GM19397 (cell line): ENCODE measurements around the gene STK32C.

Experiments
- ATAC-seq: cut with Tn5 transposase; IDR thresholded peaks from one replicate; pipeline ENCODE4 v1.9.1; 2021; ENCODE audit warnings: mild to moderate bottlenecking, moderate library complexity; ENCODE audit not compliant: unreplicated experiment

STK32C gene

DNA sequence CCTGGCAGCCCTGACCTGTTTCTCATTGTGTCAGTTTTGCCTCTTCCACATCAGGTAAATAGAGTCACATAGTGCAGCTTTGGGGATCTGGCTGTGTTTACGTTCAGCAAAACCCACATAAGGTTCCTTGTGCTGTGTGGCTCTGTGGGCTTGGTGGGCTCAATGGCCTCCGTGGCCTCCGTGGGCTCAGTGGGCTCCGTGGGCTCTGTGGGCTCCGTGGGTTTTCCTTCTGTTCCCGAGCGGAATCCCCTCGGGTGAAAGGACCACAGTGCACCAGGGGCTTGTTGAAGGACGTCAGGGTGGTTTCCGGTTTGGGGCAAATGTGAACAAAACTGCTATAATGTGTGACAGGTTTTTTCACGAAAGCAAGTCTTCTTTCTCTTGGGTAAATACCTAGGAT is 133.5 kb downstream of the STK32C start:
- ATAC-seq, result no peak

DNA sequence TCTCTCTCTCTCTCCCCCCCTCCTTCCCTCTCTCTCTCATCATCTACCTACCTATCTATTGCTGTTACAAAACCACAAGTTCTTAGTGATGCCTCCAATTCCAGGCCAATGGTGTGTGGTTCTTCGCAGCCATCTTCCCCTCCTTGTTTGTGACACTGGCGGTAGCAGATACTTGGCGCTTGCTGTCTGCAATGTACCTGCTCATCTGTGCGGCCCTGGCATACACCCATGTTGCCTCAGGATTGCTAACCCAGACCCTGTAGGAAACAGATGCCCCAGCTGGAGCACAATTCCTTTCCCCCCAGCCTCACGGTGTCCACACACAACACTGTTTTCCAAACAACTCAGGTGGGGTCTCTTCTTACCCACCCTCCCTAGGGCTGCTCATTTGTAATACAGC is 134.6 kb downstream of the STK32C start:
- ATAC-seq, result no peak

DNA sequence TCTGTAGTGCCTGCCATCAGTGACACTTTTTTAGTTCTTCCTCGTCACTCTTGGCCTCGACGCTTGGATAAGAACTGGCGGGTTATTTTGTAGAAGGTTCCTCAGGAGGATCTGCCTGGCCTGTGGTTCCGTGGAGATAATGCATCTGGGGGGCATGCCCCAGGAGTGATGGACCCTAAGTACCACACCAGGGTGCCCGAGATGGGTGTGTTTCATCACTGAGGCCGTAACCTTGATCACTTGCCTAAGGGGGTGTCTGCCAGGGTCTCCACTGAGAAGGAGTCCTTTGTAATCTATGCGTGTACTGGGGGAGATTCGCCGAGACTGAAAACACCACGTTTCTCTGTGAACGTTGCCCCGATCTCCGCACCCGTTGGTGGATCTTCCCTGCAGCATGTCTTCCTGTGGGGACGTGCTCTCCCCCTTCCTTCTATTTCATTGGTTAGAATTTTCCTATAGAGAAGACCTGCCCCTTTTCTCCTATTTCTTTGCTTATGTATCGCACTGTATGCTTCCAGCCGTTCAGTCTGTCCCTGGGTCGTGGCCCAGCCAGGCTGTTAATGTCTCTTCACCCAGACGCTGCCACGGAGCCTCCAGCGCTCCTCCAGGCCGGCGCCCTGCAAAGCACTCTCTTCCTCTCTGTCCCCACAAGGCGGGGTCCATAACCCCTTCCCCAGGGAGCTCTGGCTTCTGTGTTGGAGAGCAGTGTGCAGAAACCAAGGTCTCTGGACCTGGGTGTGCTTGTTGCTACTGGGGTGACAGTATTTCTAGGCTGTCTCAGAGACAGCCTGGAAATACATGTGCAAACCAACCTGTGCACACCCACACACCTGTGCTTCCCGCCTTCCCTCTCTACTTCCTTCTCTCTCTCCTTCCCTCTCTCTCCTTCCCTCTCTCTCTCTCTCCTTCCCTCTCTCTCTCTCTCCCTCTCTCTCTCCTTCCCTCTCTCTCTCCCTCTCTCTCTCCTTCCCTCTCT is 135.4 kb downstream of the STK32C start:
- ATAC-seq, result no peak

DNA sequence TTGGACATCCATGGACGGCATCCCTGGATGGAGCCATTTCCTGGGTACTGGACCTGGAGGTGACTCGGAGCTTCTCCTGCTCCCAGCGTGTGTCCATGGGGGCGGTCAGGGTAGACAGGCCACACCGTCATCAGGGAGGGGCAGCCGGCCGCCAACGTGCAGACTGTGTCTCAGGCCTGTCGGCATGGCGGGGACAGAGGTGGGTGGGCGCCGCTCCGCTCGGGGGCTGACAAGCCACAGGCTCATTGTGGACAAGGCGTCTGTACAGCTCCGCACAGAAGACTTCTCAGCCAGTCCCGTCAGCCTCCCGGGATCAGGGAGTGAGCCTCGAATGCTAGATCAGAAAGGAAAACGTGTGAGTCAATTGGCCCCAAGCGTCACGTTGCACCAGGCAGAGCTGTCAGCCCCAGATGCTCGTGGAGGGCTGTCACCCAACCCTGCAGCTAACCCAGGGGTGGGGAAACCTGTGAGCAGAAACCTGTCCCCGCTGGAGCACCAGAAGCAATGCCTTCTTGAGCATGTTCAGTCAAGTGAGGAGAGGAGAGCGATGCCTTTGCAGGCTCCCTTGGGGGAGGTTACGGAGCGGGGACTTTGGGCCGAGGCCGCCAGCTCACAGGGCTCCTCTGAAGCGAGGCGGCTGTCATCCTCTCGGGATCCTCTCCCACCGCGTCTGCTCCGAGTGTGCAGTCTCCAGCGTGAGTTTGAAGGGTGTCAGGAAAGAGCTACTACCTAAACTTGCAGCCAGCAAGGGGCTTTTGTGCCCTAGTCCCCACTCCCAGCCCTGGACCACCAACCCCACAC is 137.0 kb downstream of the STK32C start:
- ATAC-seq, result no peak

DNA sequence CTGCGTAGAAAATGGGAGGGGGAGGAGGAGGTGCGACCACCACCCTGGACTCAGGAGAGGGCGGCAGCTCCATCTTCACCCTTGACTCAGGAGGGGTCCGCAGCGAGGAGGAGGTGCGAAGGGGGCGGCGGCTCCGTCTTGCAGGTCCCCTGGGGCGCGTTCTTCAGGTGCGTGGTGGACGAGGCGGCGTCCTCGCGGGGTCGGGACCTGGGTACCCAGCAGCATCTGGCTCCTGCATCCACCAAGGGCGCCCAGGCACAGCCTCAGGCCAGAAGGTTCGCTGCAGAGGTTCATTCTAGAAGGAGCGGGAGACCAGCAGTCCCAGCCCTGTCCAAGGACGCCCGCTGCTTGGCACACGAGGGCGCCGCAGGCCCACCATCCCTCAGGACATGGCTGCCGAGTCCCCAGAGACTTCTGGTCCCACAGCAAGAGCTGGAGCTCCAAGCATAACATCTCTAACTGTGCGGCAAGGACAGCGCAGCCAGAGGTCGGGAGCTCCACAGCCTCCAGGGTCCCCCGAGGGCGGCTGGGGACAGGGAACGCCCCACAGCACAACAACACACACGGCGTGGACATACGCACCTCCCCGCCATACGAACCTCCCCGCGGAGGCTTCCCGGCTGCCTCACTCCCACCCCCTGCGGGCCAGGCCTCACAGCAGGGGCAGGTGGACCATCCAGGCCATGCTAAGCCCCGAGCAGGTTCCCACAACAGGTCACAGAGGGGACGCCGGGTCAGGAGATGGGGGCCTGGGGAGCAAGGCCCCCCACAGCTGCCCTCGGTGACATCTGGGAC is 137.8 kb downstream of the STK32C start:
- no peak for ATAC-seq

DNA sequence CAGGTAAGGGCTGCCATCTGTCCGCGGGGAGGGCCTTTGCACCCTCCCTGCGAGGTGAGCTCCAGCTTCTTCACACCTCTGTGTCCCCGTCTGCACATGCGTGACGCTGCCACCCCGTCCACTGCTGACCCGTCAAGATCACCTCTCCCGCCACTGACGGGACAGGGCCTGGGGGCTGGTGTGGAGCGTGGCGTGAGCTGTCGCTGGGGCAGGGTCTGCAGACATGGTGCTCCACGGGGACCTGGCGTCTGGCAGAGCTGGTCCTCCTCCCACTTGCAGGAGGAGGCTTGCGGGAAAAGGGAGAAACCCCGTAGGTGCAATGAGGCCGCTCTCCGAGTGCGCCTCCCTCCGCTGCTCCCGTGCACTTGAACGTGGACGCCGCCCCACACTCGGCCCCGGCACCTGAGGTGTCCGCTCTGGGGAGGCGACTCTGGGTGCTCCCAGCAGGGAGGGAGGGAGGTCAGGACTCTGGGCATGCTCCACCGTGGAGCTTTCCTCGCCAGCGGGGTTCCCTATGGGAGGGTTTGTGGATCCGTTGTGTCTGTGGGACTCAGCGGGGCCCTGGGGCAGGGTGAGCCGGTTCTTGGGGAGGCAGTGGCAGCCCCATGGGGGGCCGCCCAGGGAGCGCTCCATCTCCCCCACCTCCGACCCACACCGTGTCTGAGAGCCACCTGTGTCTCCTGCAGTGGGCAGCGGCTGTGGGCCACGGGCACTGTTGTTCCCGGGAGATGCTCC is 138.6 kb downstream of the STK32C start:
- ATAC-seq, result no peak

DNA sequence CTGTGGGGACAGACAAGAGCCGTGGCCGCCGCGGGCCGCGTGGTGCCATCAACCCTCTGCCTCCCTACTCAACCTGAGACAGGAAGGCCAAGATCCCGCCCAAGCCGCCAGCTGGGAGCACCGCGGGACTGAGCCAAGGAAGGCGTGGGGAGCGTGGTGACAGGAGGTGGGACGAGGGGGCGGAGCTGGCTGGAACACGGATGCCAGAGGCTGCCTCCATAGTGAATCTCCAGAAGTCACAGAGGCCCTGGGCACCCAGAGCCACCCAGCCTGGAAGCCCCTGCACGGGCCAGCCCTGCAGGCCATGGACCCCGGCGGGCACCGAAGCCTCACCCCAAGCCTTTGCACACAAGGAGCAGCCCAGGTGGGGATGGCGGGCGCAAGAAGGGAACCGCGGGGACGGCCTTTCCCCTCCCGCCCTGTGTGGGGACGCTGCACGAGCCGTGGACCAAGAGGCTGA is 139.1 kb downstream of the STK32C start:
- no peak for ATAC-seq

DNA sequence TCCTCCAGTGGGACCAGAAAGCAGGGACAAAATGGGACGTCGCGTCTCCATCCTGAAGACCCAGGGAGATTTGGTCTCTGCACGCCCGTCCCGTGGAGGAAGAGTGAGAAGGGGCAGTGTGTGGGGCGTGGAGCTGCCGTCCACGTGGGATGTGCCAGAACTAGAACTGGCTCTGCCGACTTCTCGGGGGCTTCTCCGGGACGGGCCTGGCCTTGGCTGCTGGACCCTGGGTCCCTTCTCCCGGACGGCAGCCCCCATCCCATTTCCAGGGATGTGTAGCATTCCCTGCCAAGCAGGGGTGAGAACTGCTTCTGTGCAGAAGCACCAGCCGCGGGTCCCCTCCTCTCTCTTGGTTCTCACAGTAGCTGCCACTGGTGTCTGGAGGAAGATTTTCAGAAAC is 139.8 kb downstream of the STK32C start:
- ATAC-seq, result no peak

DNA sequence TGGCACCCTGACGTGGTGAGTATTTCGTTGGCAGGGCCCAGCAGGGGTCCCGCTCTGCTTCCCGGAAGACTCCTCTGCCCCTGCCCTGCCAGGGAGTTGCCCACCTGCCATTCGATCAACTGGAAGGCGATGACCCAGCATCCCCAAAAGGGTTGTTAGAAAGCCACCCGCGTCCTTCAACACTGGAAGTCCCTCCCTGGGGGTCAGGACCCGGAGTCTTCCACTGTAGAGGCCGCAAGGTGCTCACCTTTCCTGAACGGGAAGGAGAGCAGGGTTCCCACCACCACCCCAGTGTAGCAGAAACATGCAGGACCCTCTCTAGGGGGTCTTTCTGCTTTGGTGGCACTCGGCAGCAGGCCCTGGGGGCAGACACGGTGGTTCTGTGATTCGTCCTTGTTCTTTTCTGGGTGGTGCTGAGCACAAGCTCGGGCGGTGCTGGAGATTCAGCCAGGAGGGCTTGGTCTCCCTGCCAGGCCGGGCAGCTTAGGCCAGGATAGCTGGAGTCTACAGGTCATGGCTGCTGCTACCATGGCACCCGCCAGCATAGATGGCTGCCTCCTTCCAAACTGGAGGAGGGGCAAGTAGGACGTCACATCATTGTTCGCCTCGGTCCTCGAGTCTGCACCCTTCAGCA is 140.6 kb downstream of the STK32C start:
- ATAC-seq, result no peak

DNA sequence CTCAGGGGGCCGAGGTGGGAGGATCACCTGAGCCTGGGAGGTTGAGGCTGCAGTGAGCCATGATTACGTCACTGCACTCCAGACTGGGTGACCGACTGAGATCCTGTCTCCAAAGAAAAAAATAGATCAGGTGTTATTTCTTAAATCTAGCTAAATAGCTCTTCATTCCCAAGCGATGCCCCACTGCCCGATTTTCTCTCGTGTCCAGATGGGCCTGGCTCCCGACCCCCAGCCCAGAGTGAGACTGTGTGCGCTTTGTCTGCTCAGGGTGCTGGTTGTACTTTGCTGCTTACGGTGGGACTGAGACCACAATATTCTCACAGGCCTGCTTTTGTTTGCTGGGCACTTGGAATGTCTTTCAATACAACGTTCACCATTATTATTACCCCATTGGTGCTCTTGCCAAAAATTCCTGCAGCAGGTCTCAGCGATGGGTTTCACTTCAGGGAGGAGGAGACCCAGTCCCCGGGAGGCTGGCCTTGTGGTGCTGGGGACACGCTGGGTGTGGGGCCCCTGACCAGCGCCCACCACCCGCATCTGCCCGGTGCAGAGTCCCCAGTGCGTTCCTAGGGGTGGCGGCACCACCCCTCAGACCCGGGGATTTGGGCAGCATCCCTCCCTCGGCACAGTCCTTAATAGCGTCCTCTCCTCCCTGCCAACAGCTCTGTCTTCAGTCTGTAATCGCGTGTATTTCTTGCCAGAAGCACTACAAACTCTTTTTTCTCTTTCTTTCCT is 141.4 kb downstream of the STK32C start:
- ATAC-seq, result no peak

DNA sequence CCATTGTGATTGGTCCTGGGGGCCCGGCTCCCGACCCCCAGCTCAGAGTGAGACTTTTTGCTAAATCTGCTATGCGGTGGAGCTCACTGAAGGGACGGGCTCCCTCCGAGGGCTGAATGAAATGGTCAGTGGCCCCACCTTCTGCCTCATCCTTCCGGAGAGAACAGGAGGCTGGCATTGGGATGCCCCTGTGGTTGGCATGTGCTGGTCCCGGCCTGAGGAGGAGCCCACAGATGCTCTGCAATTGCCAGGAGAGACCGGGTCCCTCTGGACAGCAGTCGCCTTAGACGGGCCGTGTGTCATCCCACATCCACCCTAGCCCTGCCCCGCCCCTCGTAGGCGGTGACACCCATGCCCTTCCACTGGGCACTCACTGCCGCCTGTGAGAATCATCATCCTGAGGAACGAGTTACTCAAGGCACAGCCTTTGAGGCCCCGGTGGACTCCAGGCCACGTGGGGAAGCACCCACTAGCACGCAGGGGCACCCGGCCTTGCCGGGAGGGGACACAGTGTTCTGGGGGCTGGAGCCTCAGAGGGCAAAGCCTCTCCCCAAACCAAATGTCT is 142.3 kb downstream of the STK32C start:
- no peak for ATAC-seq

DNA sequence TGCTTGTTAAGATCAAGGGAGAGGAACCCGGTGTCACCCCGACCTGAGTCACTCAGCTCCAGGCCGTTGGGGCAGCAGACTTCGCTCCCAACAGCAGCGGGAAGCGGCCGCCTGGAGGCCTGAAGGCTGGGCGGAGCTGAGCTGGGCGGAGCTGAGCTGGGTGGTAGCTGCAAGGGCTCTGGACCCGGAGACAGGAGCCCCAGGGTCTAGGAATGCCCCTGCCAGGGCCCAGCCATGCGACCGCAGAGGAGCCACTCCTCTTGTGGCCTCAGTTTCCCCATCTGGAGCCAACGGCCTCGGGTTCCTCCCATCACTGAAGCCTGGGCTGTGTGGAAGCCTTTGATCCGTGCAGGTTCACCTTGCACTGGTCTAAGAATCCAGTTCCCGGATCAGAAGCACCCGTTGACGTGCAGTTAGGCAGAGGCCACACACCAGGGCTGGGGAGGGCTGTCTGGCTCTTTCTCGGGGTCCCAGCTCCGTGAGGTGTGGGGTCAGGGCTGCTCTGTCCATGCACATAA is 142.9 kb downstream of the STK32C start:
- ATAC-seq, result no peak

DNA sequence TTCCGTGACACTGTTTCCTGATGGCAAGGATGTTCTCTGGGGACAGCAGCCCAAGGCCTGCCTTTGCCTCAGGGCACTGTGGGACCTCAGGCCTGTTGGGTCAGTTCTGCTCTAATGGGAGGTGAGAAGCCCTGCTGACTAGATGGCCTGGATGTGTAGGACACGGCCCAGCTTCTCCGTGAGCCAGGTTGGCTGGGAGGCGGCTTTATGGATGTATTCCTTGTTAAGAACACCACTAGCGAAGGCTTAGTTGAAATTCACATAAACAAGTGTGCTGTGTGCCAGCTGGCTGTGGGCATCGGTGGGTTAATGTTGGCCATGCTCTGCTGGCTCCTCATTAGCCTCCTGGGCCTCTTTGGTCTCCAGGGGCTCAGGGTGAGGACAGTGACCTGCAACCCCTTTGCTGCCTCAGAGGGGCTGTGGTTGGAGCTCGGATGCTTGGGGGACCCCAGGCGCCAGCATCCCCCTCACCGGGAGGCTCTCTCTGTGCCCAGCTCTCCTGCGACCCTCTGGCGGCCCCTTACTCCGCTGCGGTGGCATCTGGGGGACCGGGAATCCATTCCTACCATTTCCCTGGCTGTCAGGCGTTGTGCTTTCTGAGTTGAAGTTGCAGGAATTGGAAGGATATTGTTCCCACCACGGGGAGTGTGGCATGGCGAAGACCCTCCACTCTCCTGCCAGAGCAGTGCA is 143.8 kb downstream of the STK32C start:
- no peak for ATAC-seq

DNA sequence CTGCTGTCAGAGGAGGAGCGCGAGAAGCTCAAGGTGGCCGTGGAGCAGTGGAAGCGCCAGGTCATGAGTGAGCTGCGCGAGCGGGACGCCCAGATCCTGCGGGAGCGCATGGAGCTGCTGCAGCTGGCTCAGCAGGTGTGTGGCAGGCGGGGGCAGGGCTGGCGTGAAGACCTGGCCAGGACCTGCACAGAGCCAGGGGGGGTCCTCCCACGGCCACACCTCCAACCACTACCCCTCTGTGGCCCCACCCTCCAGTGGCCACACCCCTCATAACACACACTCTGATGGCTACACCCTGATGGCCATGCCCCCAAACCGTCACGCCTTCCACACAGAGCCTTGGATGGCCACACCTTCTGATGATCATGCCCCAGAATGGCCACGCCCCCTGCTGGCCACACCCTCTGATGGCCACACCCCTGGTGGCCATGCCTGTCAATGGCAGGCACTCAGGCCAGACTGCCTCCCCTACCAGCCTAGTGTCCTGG is 144.4 kb downstream of the STK32C start:
- ATAC-seq, result no peak

DNA sequence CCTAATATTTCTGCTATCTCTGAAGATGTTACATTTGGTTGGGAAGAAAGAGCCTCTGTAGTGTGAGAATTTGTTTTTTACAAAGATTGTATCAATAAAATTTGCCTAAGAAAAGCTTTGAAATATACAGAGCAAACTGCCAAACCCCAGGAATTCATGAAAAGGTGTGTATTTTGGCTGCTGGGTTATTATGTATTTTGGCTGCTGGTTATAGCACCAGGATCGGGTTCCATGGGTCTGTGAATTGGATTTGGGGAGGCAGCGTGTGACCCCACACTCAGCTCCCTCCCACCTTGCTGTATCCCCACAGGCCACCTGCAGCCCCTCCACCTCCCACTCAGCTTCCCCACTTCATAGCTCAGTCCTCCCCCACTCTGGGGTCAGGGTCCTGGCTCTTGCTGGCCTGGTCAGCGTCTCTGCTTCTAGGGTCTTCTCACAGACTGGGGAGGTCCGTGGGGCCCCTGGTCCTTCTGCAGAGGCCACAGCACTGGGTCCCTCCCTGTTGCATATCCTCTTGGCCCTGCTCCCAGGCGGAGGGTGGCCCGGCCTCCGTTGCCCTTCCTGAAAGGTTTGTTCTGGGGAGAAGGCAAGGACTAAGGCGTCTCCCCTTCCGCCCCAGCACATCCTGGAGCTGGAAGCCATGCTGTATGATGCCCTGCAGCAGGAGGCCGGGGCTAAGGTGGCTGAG is 145.0 kb downstream of the STK32C start:
- ATAC-seq, result no peak

DNA sequence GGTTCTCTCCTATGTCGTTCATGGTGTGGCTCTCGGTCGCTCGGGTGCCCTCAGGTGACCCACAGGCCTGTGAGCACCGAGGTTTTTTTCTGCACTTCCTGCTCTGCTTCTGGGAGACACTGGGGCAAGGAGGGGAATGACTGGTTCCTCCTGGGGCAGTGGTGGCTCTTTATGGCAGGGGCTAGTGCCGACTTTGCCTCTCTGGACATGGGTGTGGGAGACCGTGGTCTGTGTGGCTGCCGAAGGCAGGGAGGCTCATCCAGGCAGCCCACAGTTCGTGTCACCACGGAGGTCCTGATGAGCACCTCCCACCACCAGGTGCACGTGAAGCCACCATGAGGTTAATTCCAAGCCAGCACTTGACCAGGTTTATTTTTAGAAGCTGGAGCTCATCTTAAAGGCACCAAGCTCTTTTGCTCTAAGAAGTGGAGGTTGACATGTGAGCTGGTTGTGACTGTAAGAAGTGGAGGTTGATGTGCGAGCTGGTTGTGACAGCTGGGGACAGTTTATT is 145.7 kb downstream of the STK32C start:
- ATAC-seq, result no peak
